ENCODE data around the gene MAP3K10. TPM values are rescaled to one million over a fixed set of nuclear protein-coding genes. Genes with fewer than 3 reads are reported as not detected.

MAP3K10 gene
- total RNA-seq, 2 experiments from 2014 or later: 15.7 to 19.7 TPM

- no peaks in the 10 kb centered on the region for H3K9me3 Mint-ChIP-seq
- ChIA-PET POLR2A (no interaction called here), CTCF (no interaction called here)
- peaks cover 6% of the 10 kb centered on the region for H3K36me3 Mint-ChIP-seq (ENCODE audit: low read depth)
- no peak for DNase-seq
- peaks cover under 1% of the 10 kb centered on the region for H3K4me1 Mint-ChIP-seq
- no peak overlapping the region for H3K27ac Mint-ChIP-seq
- H3K27me3 Mint-ChIP-seq: no peaks in the 10 kb centered on the region
- no peak overlapping the region for H3K4me3 Mint-ChIP-seq
Observed at GRCh38 chr19:40244579-40245317, 53.5 kb downstream of the MAP3K10 start.

- ChIA-PET CTCF (no interaction called here), POLR2A (no interaction called here)
- no peak for DNase-seq
- H3K36me3 Mint-ChIP-seq (ENCODE audit: low read depth): peaks cover 10% of the 10 kb centered on the region
- H3K4me3 Mint-ChIP-seq: no peak overlapping the region
- peaks cover 3% of the 10 kb centered on the region for H3K4me1 Mint-ChIP-seq
- H3K9me3 Mint-ChIP-seq: no peaks in the 10 kb centered on the region
- H3K27ac Mint-ChIP-seq: no peak overlapping the region
- H3K27me3 Mint-ChIP-seq: no peaks in the 10 kb centered on the region
Observed at GRCh38 chr19:40245506-40246128, 54.4 kb downstream of the MAP3K10 start.

GRCh38 chr19:40246292-40247073, 55.3 kb downstream of the MAP3K10 start:
- Mint-ChIP-seq H3K27ac (no peak overlapping the region), H3K4me1 (peaks cover 3% of the 10 kb centered on the region), H3K36me3 (ENCODE audit: low read depth) (peaks cover 9% of the 10 kb centered on the region), H3K27me3 (no peaks in the 10 kb centered on the region), H3K4me3 (no peak overlapping the region), H3K9me3 (no peaks in the 10 kb centered on the region)
- ChIA-PET POLR2A (no interaction called here), CTCF (interaction anchor here (1.1 to 1.4 kb wide), 2 partner anchors 13 kb away, joined by 3 to 5 read pairs; no protein-coding TSS in a partner anchor)
- no peak for DNase-seq

DNA sequence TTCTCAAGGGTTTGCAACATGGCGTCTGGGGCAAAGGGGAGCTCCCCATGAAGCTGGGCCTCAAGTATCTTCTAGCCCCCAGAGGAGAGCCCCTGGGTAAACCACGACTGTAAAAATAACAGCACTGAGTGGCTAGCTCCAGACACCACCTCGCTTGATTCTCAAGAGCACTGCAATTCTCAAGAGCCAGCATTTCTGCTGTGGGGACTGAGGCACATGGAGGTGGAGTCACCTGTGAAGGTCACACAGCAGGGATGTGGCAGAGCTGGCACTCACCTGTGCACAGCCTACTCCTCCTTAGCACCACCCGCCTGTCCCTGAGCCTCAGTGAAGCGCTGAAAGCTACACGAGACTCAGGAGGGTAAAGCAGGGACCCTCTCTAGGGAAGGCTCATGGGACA, 56.0 kb downstream of the MAP3K10 start:
- peaks cover 3% of the 10 kb centered on the region for H3K4me1 Mint-ChIP-seq
- H3K27me3 Mint-ChIP-seq: no peaks in the 10 kb centered on the region
- H3K4me3 Mint-ChIP-seq: no peak overlapping the region
- no peak overlapping the region for H3K27ac Mint-ChIP-seq
- no peaks in the 10 kb centered on the region for H3K9me3 Mint-ChIP-seq
- H3K36me3 Mint-ChIP-seq (ENCODE audit: low read depth): peaks cover 7% of the 10 kb centered on the region
- no peak for DNase-seq
- ChIA-PET POLR2A (no interaction called here), CTCF (interaction anchor here (1.1 to 1.6 kb wide), 3 partner anchors 12 to 38 kb away, joined by 3 to 5 read pairs (median 4); partner anchors contain the start of gene AKT2)

- Mint-ChIP-seq H3K9me3 (no peaks in the 10 kb centered on the region), H3K4me1 (peaks cover 3% of the 10 kb centered on the region), H3K36me3 (ENCODE audit: low read depth) (peaks cover 12% of the 10 kb centered on the region), H3K4me3 (no peak overlapping the region), H3K27ac (no peak overlapping the region), H3K27me3 (no peaks in the 10 kb centered on the region)
- no peak for DNase-seq
- CTCF ChIA-PET: interaction anchor here (1.6 kb wide), 1 partner anchor 37 kb away, joined by 4 read pairs; the partner anchor contains the start of gene AKT2
- POLR2A ChIA-PET: no interaction called here
Observed at GRCh38 chr19:40247735-40248262, 56.6 kb downstream of the MAP3K10 start.

- ChIA-PET CTCF (no interaction called here), POLR2A (no interaction called here)
- H3K36me3 Mint-ChIP-seq (ENCODE audit: low read depth): peaks cover 21% of the 10 kb centered on the region
- H3K9me3 Mint-ChIP-seq: no peaks in the 10 kb centered on the region
- no peak overlapping the region for H3K4me3 Mint-ChIP-seq
- peaks cover 3% of the 10 kb centered on the region for H3K4me1 Mint-ChIP-seq
- no peak for DNase-seq
- H3K27me3 Mint-ChIP-seq: no peaks in the 10 kb centered on the region
- no peak overlapping the region for H3K27ac Mint-ChIP-seq
Observed at GRCh38 chr19:40249201-40249600, 58.0 kb downstream of the MAP3K10 start.

DNA sequence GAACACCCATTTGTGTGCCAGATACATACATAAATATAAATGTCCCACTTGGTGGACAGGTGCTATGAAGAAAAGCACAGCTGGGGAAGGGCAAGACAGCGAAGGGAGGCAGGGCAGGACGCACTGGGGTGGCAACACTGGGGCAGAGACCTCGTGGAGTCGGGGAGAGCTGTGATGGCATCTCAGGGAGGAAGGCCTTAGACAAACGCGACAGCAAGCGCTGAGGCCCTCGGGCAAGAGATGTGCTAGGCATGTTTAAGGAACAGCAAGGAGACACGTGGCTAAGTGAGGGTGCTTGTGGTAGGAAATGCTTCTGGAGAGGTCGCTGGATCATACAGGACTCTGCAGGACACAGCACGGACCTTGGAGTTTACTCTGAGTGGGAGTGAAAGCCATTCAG, 58.6 kb downstream of the MAP3K10 start:
- Mint-ChIP-seq H3K27me3 (no peaks in the 10 kb centered on the region), H3K27ac (peak overlapping the region; percentile 42), H3K4me1 (peaks cover 3% of the 10 kb centered on the region), H3K4me3 (no peak overlapping the region), H3K9me3 (no peaks in the 10 kb centered on the region), H3K36me3 (ENCODE audit: low read depth) (peaks cover 23% of the 10 kb centered on the region)
- ChIA-PET CTCF (interaction anchor here (0.6 kb wide), 1 partner anchor 89 kb away, joined by 3 read pairs; no protein-coding TSS in a partner anchor), POLR2A (no interaction called here)
- no peak for DNase-seq

DNA sequence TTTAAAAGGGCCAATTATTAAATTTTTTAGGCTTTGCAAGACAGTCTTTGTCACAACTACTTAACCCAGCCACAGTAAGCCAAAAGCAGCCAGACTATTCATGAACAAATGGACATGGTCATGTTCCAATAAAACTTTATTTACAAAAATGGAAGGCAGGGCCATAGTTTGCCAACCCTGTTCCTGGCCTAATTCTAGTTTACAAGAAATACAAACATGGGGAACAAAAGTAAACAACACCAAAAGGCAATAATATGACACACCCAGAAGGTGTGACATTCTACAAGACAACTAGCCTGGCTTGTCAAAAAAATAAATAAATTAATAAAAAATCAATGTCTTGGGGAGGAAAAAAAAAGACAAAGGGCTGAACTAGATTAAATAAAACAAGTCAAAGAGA, 60.0 kb downstream of the MAP3K10 start:
- Mint-ChIP-seq H3K9me3 (no peaks in the 10 kb centered on the region), H3K4me1 (peaks cover 3% of the 10 kb centered on the region)
- POLR2A ChIA-PET: no interaction called here

DNA sequence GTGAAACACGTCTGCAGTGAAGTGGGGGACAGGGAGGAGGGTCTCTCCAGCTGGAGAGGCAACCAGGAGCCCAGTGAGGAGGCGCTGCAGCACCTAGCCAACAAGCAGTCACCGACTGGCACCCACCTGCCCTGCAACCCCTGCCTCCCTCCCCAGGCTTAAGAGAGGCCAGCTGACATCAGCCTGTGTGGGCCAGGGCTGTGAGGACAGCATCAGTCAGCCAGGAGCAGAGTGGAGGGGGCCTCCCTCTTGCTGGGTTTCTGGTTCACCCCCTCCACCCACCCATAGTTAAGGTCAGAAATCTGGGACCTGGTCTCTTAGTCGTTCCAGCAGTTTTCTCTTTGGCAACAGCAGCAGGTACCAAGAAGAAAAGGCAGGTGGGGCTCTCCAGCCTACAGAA, 60.8 kb downstream of the MAP3K10 start:
- Mint-ChIP-seq H3K4me1 (peaks cover 3% of the 10 kb centered on the region), H3K9me3 (no peaks in the 10 kb centered on the region), H3K27ac (no peak overlapping the region), H3K36me3 (ENCODE audit: low read depth) (peaks cover 37% of the 10 kb centered on the region), H3K27me3 (no peaks in the 10 kb centered on the region), H3K4me3 (no peak overlapping the region)
- ChIA-PET CTCF (interaction anchor here (0.6 kb wide), 1 partner anchor 242 kb away, joined by 4 read pairs; no protein-coding TSS in a partner anchor), POLR2A (no interaction called here)
- DNase-seq: no peak

More for the DNA sequence above, 60.0 kb downstream of the MAP3K10 start:
- Mint-ChIP-seq H3K27me3 (no peaks in the 10 kb centered on the region), H3K27ac (no peak overlapping the region), H3K36me3 (ENCODE audit: low read depth) (peaks cover 36% of the 10 kb centered on the region), H3K4me3 (no peak overlapping the region)
- CTCF ChIA-PET: no interaction called here
- DNase-seq: no peak

GRCh38 chr19:40252395-40252794, 61.2 kb downstream of the MAP3K10 start:
- DNase-seq: no peak
- Mint-ChIP-seq H3K9me3 (no peaks in the 10 kb centered on the region), H3K4me3 (no peak overlapping the region), H3K36me3 (ENCODE audit: low read depth) (peaks cover 37% of the 10 kb centered on the region), H3K27ac (no peak overlapping the region), H3K4me1 (peaks cover 3% of the 10 kb centered on the region), H3K27me3 (no peaks in the 10 kb centered on the region)
- CTCF ChIA-PET: interaction anchor here (0.6 to 1.2 kb wide), 2 partner anchors 78 to 242 kb away, joined by 3 to 4 read pairs; no protein-coding TSS in a partner anchor
- POLR2A ChIA-PET: no interaction called here

GRCh38 chr19:40253611-40254092, 62.4 kb downstream of the MAP3K10 start:
- H3K4me3 Mint-ChIP-seq: no peak overlapping the region
- POLR2A ChIA-PET: no interaction called here
- no peak for DNase-seq
- CTCF ChIA-PET: interaction anchor here (1.2 kb wide), 1 partner anchor 79 kb away, joined by 3 read pairs; no protein-coding TSS in a partner anchor
- H3K27ac Mint-ChIP-seq: peak overlapping the region; percentile 5
- peaks cover 3% of the 10 kb centered on the region for H3K4me1 Mint-ChIP-seq
- no peaks in the 10 kb centered on the region for H3K9me3 Mint-ChIP-seq
- H3K27me3 Mint-ChIP-seq: no peaks in the 10 kb centered on the region
- peaks cover 37% of the 10 kb centered on the region for H3K36me3 Mint-ChIP-seq (ENCODE audit: low read depth)

- Mint-ChIP-seq H3K9me3 (no peaks in the 10 kb centered on the region), H3K4me3 (no peak overlapping the region), H3K4me1 (peaks cover 3% of the 10 kb centered on the region), H3K36me3 (ENCODE audit: low read depth) (peaks cover 34% of the 10 kb centered on the region), H3K27me3 (no peaks in the 10 kb centered on the region), H3K27ac (peak overlapping the region; percentile 46)
- POLR2A ChIA-PET: no interaction called here
- no peak for DNase-seq
- CTCF ChIA-PET: interaction anchor here (0.7 kb wide), 1 partner anchor 582 kb away, joined by 3 read pairs; no protein-coding TSS in a partner anchor
Observed at GRCh38 chr19:40254714-40255418, 63.6 kb downstream of the MAP3K10 start.
